ENCODE results near the gene IFNL3. TPM values are rescaled to one million over a fixed set of nuclear protein-coding genes. Genes with fewer than 3 reads are reported as not detected.

Gene IFNL3
- total and polyA plus RNA-seq, 2 of the 13 experiments (the other 11 are each of a cell fraction or from before 2014, with no cell fraction given), result not detected

- TF ChIP-seq, protein P1, sequence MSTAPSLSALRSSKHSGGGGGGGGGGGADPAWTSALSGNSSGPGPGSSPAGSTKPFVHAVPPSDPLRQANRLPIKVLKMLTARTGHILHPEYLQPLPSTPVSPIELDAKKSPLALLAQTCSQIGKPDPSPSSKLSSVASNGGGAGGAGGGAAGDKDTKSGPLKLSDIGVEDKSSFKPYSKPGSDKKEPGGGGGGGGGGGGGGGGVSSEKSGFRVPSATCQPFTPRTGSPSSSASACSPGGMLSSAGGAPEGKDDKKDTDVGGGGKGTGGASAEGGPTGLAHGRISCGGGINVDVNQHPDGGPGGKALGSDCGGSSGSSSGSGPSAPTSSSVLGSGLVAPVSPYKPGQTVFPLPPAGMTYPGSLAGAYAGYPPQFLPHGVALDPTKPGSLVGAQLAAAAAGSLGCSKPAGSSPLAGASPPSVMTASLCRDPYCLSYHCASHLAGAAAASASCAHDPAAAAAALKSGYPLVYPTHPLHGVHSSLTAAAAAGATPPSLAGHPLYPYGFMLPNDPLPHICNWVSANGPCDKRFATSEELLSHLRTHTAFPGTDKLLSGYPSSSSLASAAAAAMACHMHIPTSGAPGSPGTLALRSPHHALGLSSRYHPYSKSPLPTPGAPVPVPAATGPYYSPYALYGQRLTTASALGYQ (CRISPR knock-in tag; IDR thresholded peaks at IDR 0.05), result no peak
- no peak for TF ChIP-seq ZBTB8A (CRISPR knock-in tag; IDR thresholded peaks at IDR 0.05; ENCODE audit: borderline replicate concordance, low read depth)
- TF ChIP-seq, protein P2, sequence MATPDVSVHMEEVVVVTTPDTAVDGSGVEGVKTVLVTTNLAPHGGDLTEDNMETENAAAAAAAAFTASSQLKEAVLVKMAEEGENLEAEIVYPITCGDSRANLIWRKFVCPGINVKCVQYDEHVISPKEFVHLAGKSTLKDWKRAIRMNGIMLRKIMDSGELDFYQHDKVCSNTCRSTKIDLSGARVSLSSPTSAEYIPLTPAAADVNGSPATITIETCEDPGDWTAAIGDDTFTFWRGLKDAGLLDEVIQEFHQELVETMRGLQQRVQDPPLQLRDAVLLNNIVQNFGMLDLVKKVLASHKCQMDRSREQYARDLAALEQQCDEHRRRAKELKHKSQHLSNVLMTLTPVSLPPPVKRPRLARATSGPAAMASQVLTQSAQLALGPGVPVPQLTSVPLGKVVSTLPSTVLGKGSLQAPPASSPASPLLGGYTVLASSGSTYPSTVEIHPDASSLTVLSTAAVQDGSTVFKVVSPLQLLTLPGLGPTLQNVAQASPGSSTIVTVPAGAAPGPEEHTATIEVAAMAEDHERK (CRISPR knock-in tag; IDR thresholded peaks at IDR 0.05; ENCODE audit: low read depth), result no peak
- no peak for TF ChIP-seq ZNF577 (CRISPR knock-in tag; IDR thresholded peaks at IDR 0.05; ENCODE audit: borderline replicate concordance, low read depth)
- no peak for TF ChIP-seq PTBP1 (IDR thresholded peaks at IDR 0.05; ENCODE audit: low read depth, low read length, poor library complexity, severe bottlenecking)
Observed at GRCh38 chr19:39194832-39195542, 49.8 kb downstream of the IFNL3 start (continued).

DNA sequence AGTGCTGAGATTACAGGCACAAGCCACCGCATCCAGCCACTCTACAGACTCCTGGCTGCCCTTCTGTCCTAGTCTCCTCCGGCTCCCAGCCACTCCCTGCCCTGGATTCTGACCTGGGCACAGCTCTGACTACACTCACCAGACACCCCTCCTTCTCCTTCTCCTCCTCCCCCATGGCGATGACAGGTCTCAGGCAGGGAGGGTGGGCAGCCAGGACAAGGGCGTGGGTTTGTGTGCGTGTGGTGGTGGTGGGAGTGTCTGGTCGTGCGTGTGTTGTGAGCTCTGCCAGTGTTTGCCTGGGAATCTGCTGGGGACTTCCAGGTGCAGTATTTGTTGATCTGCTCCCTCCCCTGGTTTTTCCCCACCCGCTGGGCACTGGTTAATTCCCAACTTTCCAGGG lies 51.0 kb downstream of the IFNL3 start:
- in situ Hi-C loops (cut with HindIII; ENCODE audit: extremely low pct_ligation_motif_present, low pct_unique_long_range_greater_than_20kb), result no loop called here
- no peak overlapping the region for H2AFZ ChIP-seq (ENCODE audit: low read length)
- no TSS peak for BruUV-seq (replicated peaks)
- intact Hi-C loops (cut with micrococcal nuclease; ENCODE audit: unreplicated experiment), result no loop called here
- H3K4me1 ChIP-seq (ENCODE audit: insufficient read depth, low read length), result peaks cover 12% of the 10 kb centered on the region
- 0 out of 2 replicates have a peak, but pooled peaks have one; percentile 13 for TF ChIP-seq HDAC1 (CRISPR knock-in tag; IDR thresholded peaks at IDR 0.05)
- TF ChIP-seq ZFP36 (IDR thresholded peaks at IDR 0.05; ENCODE audit: borderline replicate concordance, low read depth, low read length, partially characterized antibody), result no peak
- WGBS (ENCODE audit: low lambda C conversion rate), result 0% methylated on average over 5 of the region's 8 CpGs
- H3K27ac ChIP-seq (ENCODE audit: extremely low read length, insufficient read depth, low read length), result no peak overlapping the region
- ChIA-PET CTCF (ENCODE audit: low intra/inter-chr PET ratio, low total read pairs) (no interaction called here), POLR2A (no interaction called here)
- no peak overlapping the region for H3K9ac ChIP-seq (ENCODE audit: insufficient read depth, low read depth, low read length)
- no peaks in the 10 kb centered on the region for H3K79me2 ChIP-seq (ENCODE audit: insufficient read depth, low read length)
- H3K4me2 ChIP-seq (ENCODE audit: low read depth, low read length), result peak overlapping the region; percentile 71
- DNase-seq (ENCODE audit: low spot score), result peak; percentile 19
- H3K36me3 ChIP-seq (replicated peaks in 1 of 2; ENCODE audit: control insufficient read depth in 1 of 2, insufficient read depth in 2 of 2, low read length in 2 of 2), result no peaks in the 10 kb centered on the region
- FAIRE-seq, result no peak
- peak; percentile 72 for ATAC-seq
- H3K9me3 ChIP-seq (ENCODE audit: low read length), result no peaks in the 10 kb centered on the region
- H3K4me3 ChIP-seq (replicated peaks in 1 of 3; ENCODE audit: insufficient read depth in 1 of 3, low read depth in 2 of 3, low read length in 3 of 3), result peak overlapping the region in 1 of 3 experiments; percentile 35; a peak in 1 of 6 replicates
- no peaks in the 10 kb centered on the region for H4K20me1 ChIP-seq (ENCODE audit: insufficient read depth, low read length)
- H3K27me3 ChIP-seq (ENCODE audit: control insufficient read depth in 1 of 2, insufficient read depth in 2 of 2, low read length in 2 of 2), result peaks cover 5 to 35% of the 10 kb centered on the region in 2 experiments; a peak in 4 of 5 replicates

Other genes with a start within 250 kb of the IFNL3 start
- 0.15 and 0.49 TPM in 2 replicates for gene FBXO27, start 212.5 kb downstream of the IFNL3 start, total RNA-seq (2016; rRNA removed; fragmentation: Illumina TruSeq; extraction: Trizol)
- 2.0 and 2.8 TPM in 2 replicates for gene FBXO27, start 212.5 kb downstream of the IFNL3 start, polyA plus RNA-seq (2011; rRNA removed)
- not detected in 2 replicates for gene ACP7, start 160.6 kb downstream of the IFNL3 start, total RNA-seq (2016; rRNA removed; fragmentation: Illumina TruSeq; extraction: Trizol)
- gene ACP7, start 160.6 kb downstream of the IFNL3 start, polyA plus RNA-seq (2011; rRNA removed), result 0.03 TPM in 1 of 2 replicates, not detected in the other
- 9.5 and 11.6 TPM in 2 replicates for gene PAK4, start 119.2 kb downstream of the IFNL3 start, total RNA-seq (2016; rRNA removed; fragmentation: Illumina TruSeq; extraction: Trizol)
- gene PAK4, start 119.2 kb downstream of the IFNL3 start, polyA plus RNA-seq (2011; rRNA removed), result 17.8 and 17.9 TPM in 2 replicates
- gene NCCRP1, start 48.0 kb downstream of the IFNL3 start, total RNA-seq (2016; rRNA removed; fragmentation: Illumina TruSeq; extraction: Trizol), result not detected in 2 replicates
- not detected in 2 replicates for gene NCCRP1, start 48.0 kb downstream of the IFNL3 start, polyA plus RNA-seq (2011; rRNA removed)
- gene SYCN, start 40.7 kb downstream of the IFNL3 start, total RNA-seq (2016; rRNA removed; fragmentation: Illumina TruSeq; extraction: Trizol), result not detected in 2 replicates
- gene SYCN, start 40.7 kb downstream of the IFNL3 start, polyA plus RNA-seq (2011; rRNA removed), result not detected in 2 replicates
- not detected in 2 replicates for gene IFNL4, start 3.9 kb upstream of the IFNL3 start, total RNA-seq (2016; rRNA removed; fragmentation: Illumina TruSeq; extraction: Trizol)
- not detected in 2 replicates for gene IFNL4, start 3.9 kb upstream of the IFNL3 start, polyA plus RNA-seq (2011; rRNA removed)
- not detected in 2 replicates for gene IFNL2, start 23.4 kb upstream of the IFNL3 start, total RNA-seq (2016; rRNA removed; fragmentation: Illumina TruSeq; extraction: Trizol)
- gene IFNL2, start 23.4 kb upstream of the IFNL3 start, polyA plus RNA-seq (2011; rRNA removed), result not detected in 2 replicates
- not detected in 2 replicates for gene IFNL1, start 51.4 kb upstream of the IFNL3 start, total RNA-seq (2016; rRNA removed; fragmentation: Illumina TruSeq; extraction: Trizol)
- gene IFNL1, start 51.4 kb upstream of the IFNL3 start, polyA plus RNA-seq (2011; rRNA removed), result not detected in 2 replicates
- 0.04 TPM in 1 of 2 replicates, not detected in the other for gene LRFN1, start 75.9 kb upstream of the IFNL3 start, total RNA-seq (2016; rRNA removed; fragmentation: Illumina TruSeq; extraction: Trizol)
- 0.07 TPM in 1 of 2 replicates, not detected in the other for gene LRFN1, start 75.9 kb upstream of the IFNL3 start, polyA plus RNA-seq (2011; rRNA removed)
- gene GMFG, start 91.0 kb upstream of the IFNL3 start, total RNA-seq (2016; rRNA removed; fragmentation: Illumina TruSeq; extraction: Trizol), result 1.1 TPM in 1 of 2 replicates, not detected in the other
- gene GMFG, start 91.0 kb upstream of the IFNL3 start, polyA plus RNA-seq (2011; rRNA removed), result 7.5 and 7.9 TPM in 2 replicates
- 26.0 and 29.1 TPM in 2 replicates for gene SAMD4B, start 97.4 kb upstream of the IFNL3 start, total RNA-seq (2016; rRNA removed; fragmentation: Illumina TruSeq; extraction: Trizol)
- gene SAMD4B, start 97.4 kb upstream of the IFNL3 start, polyA plus RNA-seq (2011; rRNA removed), result 31.8 and 37.7 TPM in 2 replicates
- gene PAF1, start 146.1 kb upstream of the IFNL3 start, total RNA-seq (2016; rRNA removed; fragmentation: Illumina TruSeq; extraction: Trizol), result 30.2 and 31.0 TPM in 2 replicates
- gene PAF1, start 146.1 kb upstream of the IFNL3 start, polyA plus RNA-seq (2011; rRNA removed), result 30.3 and 31.1 TPM in 2 replicates
- 14.0 and 18.1 TPM in 2 replicates for gene MED29, start 146.4 kb upstream of the IFNL3 start, total RNA-seq (2016; rRNA removed; fragmentation: Illumina TruSeq; extraction: Trizol)
- gene MED29, start 146.4 kb upstream of the IFNL3 start, polyA plus RNA-seq (2011; rRNA removed), result 19.7 and 23.7 TPM in 2 replicates
- gene ZFP36, start 161.8 kb upstream of the IFNL3 start, total RNA-seq (2016; rRNA removed; fragmentation: Illumina TruSeq; extraction: Trizol), result 0.81 and 1.7 TPM in 2 replicates
- gene ZFP36, start 161.8 kb upstream of the IFNL3 start, polyA plus RNA-seq (2011; rRNA removed), result 1.4 and 2.1 TPM in 2 replicates
- 3.6 and 5.2 TPM in 2 replicates for gene PLEKHG2, start 167.7 kb upstream of the IFNL3 start, total RNA-seq (2016; rRNA removed; fragmentation: Illumina TruSeq; extraction: Trizol)
- 6.8 and 7.8 TPM in 2 replicates for gene PLEKHG2, start 167.7 kb upstream of the IFNL3 start, polyA plus RNA-seq (2011; rRNA removed)
- 488 and 790 TPM in 2 replicates for gene RPS16, start 190.9 kb upstream of the IFNL3 start, total RNA-seq (2016; rRNA removed; fragmentation: Illumina TruSeq; extraction: Trizol)
- gene RPS16, start 190.9 kb upstream of the IFNL3 start, polyA plus RNA-seq (2011; rRNA removed), result 2,583 and 2,596 TPM in 2 replicates
- gene SUPT5H, start 200.6 kb upstream of the IFNL3 start, total RNA-seq (2016; rRNA removed; fragmentation: Illumina TruSeq; extraction: Trizol), result 34.9 and 48.2 TPM in 2 replicates
- gene SUPT5H, start 200.6 kb upstream of the IFNL3 start, polyA plus RNA-seq (2011; rRNA removed), result 49.0 and 51.7 TPM in 2 replicates
- 89.1 and 91.1 TPM in 2 replicates for gene TIMM50, start 235.8 kb upstream of the IFNL3 start, total RNA-seq (2016; rRNA removed; fragmentation: Illumina TruSeq; extraction: Trizol)
- 90.0 and 92.5 TPM in 2 replicates for gene TIMM50, start 235.8 kb upstream of the IFNL3 start, polyA plus RNA-seq (2011; rRNA removed)